Vagina (tissue), 2 donors: ENCODE measurements around the gene B4GALNT1.

ENCODE experiments used
- CTCF ChIP-seq, 3 experiments: fragments of 450-650 bp in 2 of 3; fragments of 200-600 bp in 1 of 3; sonication (generic) in 1 of 3; IDR thresholded peaks; one replicate each; pipeline ENCODE4 v1.5.1; 2017 to 2019; ENCODE audit warnings: antibody characterized with exemption in 3 of 3, mild to moderate bottlenecking in 2 of 3, moderate library complexity in 2 of 3
- POLR2A ChIP-seq, 2 donors: fragments of 450-650 bp; IDR thresholded peaks; one replicate each; pipeline ENCODE4 v1.6.1; 2017; ENCODE audit warnings: antibody characterized with exemption in 2 of 2, mild to moderate bottlenecking in 2 of 2, moderate library complexity in 2 of 2

GRCh38 chr12:57591782-57592325, 41.1 kb downstream of the B4GALNT1 start:
- TF ChIP-seq CTCF (IDR thresholded peaks at IDR 0.05) (no peak), POLR2A (IDR thresholded peaks at IDR 0.05) (no peak)
